GM23248 (cell line): ENCODE data around the gene ADAM10.

ENCODE experiments used
- EZH2 ChIP-seq: fragments of 200-600 bp; sonication (generic); IDR thresholded peaks from 2 replicates; pipeline ENCODE4 v1.6.1; 2018; ENCODE audit warnings: antibody characterized with exemption, mild to moderate bottlenecking; ENCODE audit not compliant: insufficient read depth, poor library complexity, severe bottlenecking
- EZH2phosphoT487 ChIP-seq: fragments of 200-600 bp; sonication (generic); IDR thresholded peaks from 2 replicates; pipeline ENCODE4 v1.6.1; 2018; ENCODE audit warnings: antibody characterized with exemption, moderate library complexity, mild to moderate bottlenecking, low read depth; ENCODE audit not compliant: insufficient read depth

GRCh38 chr15:58785355-58785754 is 35.8 kb upstream of the ADAM10 start:
- no peak for TF ChIP-seq EZH2
- TF ChIP-seq EZH2phosphoT487, result no peak
